CD4-positive, alpha-beta T cell treated with Interferon alpha-2 for 1 hour (primary cell): ENCODE measurements around the gene ADGRG3.
A peak's percentile ranks its signal among the peaks of the same experiment; 100 is the strongest.

Source experiments
- DNase-seq, 2 donors: peaks; one replicate each; pipeline ENCODE4 v3.0.0-alpha.2; 2020 to 2022

The ADGRG3 gene

GRCh38 chr16:57630931-57631845 is 36.9 kb upstream of the ADGRG3 start:
- DNase-seq, result no peak

- no peak for DNase-seq
These were observed 35.5 kb upstream of the ADGRG3 start for GRCh38 chr16:57632568-57632967.

- DNase-seq, result no peak
These were observed 34.6 kb upstream of the ADGRG3 start for GRCh38 chr16:57633383-57634064.

GRCh38 chr16:57634171-57634570 is 33.9 kb upstream of the ADGRG3 start:
- no peak for DNase-seq

GRCh38 chr16:57635266-57636097 is 32.6 kb upstream of the ADGRG3 start:
- DNase-seq, result no peak

GRCh38 chr16:57636184-57636583 is 31.9 kb upstream of the ADGRG3 start:
- no peak for DNase-seq

GRCh38 chr16:57637020-57637419 is 31.1 kb upstream of the ADGRG3 start:
- no peak for DNase-seq

GRCh38 chr16:57637424-57637823 is 30.7 kb upstream of the ADGRG3 start:
- DNase-seq, result no peak

GRCh38 chr16:57637965-57638364 is 30.1 kb upstream of the ADGRG3 start:
- no peak for DNase-seq

GRCh38 chr16:57638381-57638780 is 29.7 kb upstream of the ADGRG3 start:
- no peak for DNase-seq

- DNase-seq, result peak in 1 of 2 donors; percentile 9
These were observed 28.8 kb upstream of the ADGRG3 start for GRCh38 chr16:57639172-57639887.

- no peak for DNase-seq
These were observed 27.9 kb upstream of the ADGRG3 start for GRCh38 chr16:57640185-57640584.

- no peak for DNase-seq
These were observed 27.5 kb upstream of the ADGRG3 start for GRCh38 chr16:57640612-57641011.

GRCh38 chr16:57642160-57643135 is 25.7 kb upstream of the ADGRG3 start:
- DNase-seq, result no peak

- no peak for DNase-seq
These were observed 24.8 kb upstream of the ADGRG3 start for GRCh38 chr16:57643147-57643874.

GRCh38 chr16:57643910-57644309 is 24.2 kb upstream of the ADGRG3 start:
- DNase-seq, result no peak

- no peak for DNase-seq
These were observed 23.6 kb upstream of the ADGRG3 start for GRCh38 chr16:57644383-57645014.

GRCh38 chr16:57645169-57645568 is 22.9 kb upstream of the ADGRG3 start:
- no peak for DNase-seq

- no peak for DNase-seq
These were observed 22.3 kb upstream of the ADGRG3 start for GRCh38 chr16:57645691-57646387.
